GM23248 (cell line): ENCODE measurements around the gene NXF1.

ENCODE experiments used
- EZH2 ChIP-seq: fragments of 200-600 bp; sonication (generic); IDR thresholded peaks from 2 replicates; pipeline ENCODE4 v1.6.1; 2018; ENCODE audit warnings: antibody characterized with exemption, mild to moderate bottlenecking; ENCODE audit not compliant: insufficient read depth, poor library complexity, severe bottlenecking
- EZH2phosphoT487 ChIP-seq: fragments of 200-600 bp; sonication (generic); IDR thresholded peaks from 2 replicates; pipeline ENCODE4 v1.6.1; 2018; ENCODE audit warnings: antibody characterized with exemption, moderate library complexity, mild to moderate bottlenecking, low read depth; ENCODE audit not compliant: insufficient read depth

DNA sequence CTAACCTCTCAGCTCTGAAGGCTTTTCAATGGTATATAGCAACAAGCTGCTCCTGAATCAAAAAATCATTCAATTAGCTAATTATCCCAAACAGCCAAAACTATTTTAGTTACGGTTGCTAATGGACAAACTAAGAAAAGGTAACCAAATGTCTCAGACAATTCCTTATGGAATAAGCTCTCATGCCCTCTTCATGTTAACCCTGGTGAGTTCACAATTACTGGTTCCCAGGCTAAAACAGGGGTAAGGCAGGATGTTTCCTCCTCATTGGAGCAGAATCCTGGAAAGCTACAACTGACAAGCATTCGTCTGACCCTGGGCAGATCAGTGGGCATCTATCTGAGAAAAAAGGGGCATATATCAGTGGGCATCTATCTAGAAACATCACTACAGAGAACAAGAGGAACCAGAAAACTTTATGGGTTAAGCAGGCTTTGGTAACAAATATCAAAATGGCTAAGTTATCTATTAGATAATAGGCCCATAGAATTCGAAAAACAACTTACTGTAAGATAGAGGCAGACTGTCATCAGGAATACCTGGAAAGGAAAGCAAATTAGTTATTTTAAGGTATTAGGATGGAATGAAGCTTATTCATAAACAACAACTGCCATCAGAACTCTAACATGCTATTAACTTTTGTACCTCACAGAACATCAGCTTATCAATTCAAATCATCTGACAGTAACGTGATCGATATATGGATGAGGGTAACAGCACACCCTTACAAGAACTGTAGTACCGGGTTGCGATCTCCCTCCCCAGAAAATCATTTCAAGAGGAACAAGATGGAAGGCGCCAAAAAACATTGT lies 49.0 kb upstream of the NXF1 start:
- TF ChIP-seq EZH2phosphoT487, result no peak
- no peak for TF ChIP-seq EZH2
